WI38 (cell line): ENCODE data around the gene BOK.
"Not testable (repeated sequence)": the region's sequence is repeated elsewhere in the genome, so short reads cannot be mapped to it uniquely, and the experiment has no call there.

Source experiments
- H3K4me3 ChIP-seq: 2 replicates; pipeline ENCODE4 v1.5.1; 2011; ENCODE audit warnings: low read depth, mild to moderate bottlenecking, control low read depth, low read length
- TF ChIP-seq, protein P1 (sequence below): IDR thresholded peaks from 2 replicates; pipeline ENCODE4 v1.5.1; 2012; ENCODE audit warnings: low read depth, mild to moderate bottlenecking, control low read depth, low read length

BOK gene

DNA sequence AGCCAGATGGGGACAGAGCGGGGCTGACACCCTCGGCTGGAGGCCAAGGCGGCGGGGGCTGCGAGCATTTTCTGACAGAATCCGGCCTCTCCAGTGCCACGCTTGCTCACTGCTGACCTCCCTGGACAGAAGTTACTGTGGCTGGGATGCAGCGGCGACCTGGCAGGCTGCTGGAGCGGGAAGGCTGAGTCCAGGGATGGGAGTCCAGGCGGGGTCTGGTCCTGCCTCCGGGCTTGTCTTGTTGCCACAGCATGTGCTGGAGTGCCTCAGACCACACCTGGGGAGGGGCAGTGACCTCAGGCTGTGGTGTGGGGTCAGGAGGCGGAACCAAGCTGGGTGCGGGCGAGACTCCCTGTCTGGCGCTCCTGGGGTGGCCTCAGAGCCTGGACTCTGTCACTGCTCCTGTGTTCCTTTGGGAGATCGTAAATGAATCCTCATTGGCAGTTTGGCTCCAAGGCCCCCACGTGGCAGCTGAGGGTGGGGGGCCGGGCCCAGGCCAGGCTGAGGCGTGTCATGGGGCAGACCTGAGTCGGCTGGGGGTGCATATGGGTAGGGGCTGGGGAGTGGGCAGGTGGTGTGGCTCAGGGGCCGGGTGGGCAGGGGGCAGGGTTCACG is 5.5 kb downstream of the BOK start:
- no peak overlapping the region for H3K4me3 ChIP-seq
- TF ChIP-seq, protein P1, sequence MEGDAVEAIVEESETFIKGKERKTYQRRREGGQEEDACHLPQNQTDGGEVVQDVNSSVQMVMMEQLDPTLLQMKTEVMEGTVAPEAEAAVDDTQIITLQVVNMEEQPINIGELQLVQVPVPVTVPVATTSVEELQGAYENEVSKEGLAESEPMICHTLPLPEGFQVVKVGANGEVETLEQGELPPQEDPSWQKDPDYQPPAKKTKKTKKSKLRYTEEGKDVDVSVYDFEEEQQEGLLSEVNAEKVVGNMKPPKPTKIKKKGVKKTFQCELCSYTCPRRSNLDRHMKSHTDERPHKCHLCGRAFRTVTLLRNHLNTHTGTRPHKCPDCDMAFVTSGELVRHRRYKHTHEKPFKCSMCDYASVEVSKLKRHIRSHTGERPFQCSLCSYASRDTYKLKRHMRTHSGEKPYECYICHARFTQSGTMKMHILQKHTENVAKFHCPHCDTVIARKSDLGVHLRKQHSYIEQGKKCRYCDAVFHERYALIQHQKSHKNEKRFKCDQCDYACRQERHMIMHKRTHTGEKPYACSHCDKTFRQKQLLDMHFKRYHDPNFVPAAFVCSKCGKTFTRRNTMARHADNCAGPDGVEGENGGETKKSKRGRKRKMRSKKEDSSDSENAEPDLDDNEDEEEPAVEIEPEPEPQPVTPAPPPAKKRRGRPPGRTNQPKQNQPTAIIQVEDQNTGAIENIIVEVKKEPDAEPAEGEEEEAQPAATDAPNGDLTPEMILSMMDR = no peak

DNA sequence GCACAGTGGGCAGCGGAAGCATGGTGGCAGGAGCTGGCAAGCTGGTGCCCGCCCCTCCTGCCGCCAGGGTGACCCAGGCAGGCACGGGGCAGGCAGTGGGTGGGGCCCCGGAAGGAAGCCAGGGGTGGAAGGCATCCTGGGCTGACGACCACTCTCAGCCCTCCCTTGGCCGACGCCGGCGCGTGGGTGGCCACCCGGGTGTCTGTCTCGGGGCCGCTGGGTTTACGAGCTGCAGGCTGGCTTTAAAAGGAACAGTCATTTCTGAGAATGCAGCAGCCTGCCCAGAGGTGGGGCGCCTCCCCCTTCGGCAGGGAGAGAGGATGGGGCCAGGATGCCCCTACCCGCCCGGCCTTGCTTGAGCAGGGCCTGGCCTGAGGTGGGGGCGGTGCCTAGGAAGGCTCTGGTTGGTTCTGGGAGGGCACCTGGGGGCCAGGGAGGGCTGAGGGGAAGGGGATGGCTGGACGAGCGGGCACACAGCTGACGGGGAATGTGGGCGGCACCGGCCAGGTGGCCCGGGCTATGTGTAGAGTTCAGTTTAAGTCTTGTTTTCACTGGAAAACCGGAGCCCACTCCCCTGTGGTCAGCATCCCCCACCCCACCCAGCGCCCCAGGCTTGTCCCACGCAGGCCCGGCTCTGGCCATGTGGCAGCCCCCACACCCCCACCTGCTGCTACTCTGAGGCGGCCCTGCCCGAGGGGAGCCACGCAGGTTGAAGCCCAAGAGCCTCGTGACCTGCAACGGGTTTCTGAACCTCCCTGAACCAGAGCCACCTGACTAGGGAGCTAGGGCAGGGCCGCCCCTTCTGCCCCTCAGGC is 6.3 kb downstream of the BOK start:
- no peak overlapping the region for H3K4me3 ChIP-seq
- TF ChIP-seq, protein P1 = no peak

GRCh38 chr2:241565411-241565810 is 6.9 kb downstream of the BOK start:
- H3K4me3 ChIP-seq = no peak overlapping the region
- TF ChIP-seq, protein P1 = no peak

DNA sequence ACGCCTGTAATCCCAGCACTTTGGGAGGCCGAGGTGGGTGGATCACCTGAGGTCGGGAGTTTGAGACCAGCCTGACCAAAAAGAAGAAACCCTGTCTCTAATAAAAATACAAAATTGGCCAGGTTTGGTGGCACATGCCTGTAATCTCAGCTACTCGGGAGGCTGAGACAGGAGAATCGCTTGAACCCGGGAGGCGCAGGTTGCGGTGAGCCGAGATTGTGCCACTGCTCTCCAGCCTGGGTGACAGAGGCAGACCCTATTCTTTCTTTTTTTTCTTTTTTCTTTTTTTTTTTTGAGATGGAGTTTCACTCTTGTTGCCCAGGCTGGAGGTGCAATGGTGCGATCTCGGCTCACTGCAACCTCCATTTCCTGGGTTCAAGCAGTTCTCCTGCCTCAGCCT is 7.5 kb downstream of the BOK start:
- not testable (repeated sequence) for H3K4me3 ChIP-seq

DNA sequence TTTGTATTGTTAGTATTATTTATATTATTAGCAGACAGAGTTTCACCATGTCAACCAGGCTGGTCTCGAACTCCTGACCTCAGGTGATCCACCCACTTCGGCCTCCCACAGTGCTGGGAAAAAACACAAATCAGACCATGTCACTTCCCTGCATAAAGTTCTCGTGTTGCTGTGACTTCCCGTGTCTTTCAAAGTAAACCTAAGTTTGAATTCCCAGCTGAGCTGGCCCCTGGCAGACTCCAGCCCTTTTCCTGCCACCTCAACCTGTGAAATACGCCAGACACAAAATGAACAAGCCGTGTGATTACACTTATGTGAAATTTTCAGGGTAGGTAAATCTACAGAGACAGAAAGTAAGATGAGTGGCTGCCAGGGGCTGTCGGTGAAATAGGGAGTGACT is 7.9 kb downstream of the BOK start:
- H3K4me3 ChIP-seq = no peak overlapping the region
- TF ChIP-seq, protein P1 = no peak

DNA sequence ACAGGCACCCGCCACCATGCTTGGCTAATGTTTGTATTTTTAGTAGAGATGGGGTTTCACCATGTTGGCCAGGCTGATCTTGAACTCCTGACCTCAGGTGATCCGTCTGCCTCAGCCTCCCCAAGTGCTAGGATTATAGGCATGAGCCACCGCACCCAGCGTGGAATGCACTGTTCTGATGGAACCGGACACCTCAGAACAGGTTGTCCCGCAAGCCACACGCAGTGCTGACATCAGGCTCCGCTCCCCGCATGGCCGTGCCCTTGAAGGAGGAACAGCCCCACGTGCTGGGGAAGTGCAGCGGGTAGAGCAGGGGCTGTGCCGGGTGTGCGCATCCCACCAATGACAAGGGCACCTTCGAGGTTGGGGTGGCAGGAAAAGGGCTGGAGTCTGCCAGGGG is 8.7 kb downstream of the BOK start:
- not testable (repeated sequence) for H3K4me3 ChIP-seq

GRCh38 chr2:241567776-241568175 is 9.2 kb downstream of the BOK start:
- TF ChIP-seq, protein P1 = no peak

DNA sequence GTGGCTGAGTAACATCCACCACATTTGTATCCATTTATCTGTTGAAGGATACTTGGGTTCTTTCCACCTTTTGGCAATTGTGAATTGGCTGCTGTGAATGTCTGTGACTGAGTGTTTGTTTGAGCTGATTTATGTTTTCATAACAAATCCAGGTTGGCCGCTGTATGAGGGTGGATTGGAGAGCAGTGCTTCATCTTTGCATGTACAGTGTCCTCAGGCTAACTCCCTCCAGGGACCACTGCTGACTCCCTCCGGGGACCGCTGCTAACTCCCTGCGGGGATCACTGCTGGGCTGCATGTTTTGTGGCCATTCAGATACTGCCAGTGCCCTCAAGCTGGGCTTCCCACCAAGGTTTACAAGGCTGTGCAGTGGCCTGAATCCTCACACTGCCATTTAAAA is 10.2 kb downstream of the BOK start:
- TF ChIP-seq, protein P1 = no peak

More at GRCh38 chr2:241567776-241568175, 9.2 kb downstream of the BOK start:
- no peak overlapping the region for H3K4me3 ChIP-seq

More for the DNA sequence above, 10.2 kb downstream of the BOK start:
- H3K4me3 ChIP-seq = no peak overlapping the region
